H1 (cell line): ENCODE data around the gene CCDC80. TPM values are rescaled to one million over a fixed set of nuclear protein-coding genes. Genes with fewer than 3 reads are reported as not detected.

ENCODE experiments used
- ATF2 ChIP-seq: IDR thresholded peaks from 2 replicates; pipeline ENCODE4 v1.6.1; 2012; ENCODE audit warnings: low read length, inconsistent platforms
- CBX5 ChIP-seq: fragments of 300-800, 300-1000 bp; sonication (generic); IDR thresholded peaks from 2 replicates; pipeline ENCODE4 v1.7.1; 2016; ENCODE audit warnings: antibody characterized with exemption, low read length, low read depth
- CBX8 ChIP-seq: fragments of 300-800, 300-1000 bp; sonication (generic); IDR thresholded peaks from 2 replicates; pipeline ENCODE4 v1.7.1; 2016; ENCODE audit warnings: low read depth, low read length, borderline replicate concordance
- CHD2 ChIP-seq: IDR thresholded peaks from 2 replicates; pipeline ENCODE4 v1.6.1; 2012; ENCODE audit warnings: low read length, improper control_type of control experiment
- EP300 ChIP-seq, 2 experiments: IDR thresholded peaks; 1 replicate in 1 of 2; 2 replicates in 1 of 2; pipeline ENCODE4 v1.6.1; 2011 to 2012; ENCODE audit warnings: low read depth in 2 of 2, low read length in 2 of 2, mild to moderate bottlenecking in 2 of 2, borderline replicate concordance in 1 of 2, inconsistent platforms in 1 of 2, moderate library complexity in 1 of 2
- polyA plus RNA-seq, 7 experiments: library from polyadenylated mRNA; depleted of rRNA in 3 of 7; stranded (reverse) in 5 of 7; unstranded in 2 of 7; fragments of >200 nt in 5 of 7; fragments of 200-250 nt in 2 of 7; gene quantifications; 1 replicate in 5 of 7; 2 replicates in 1 of 7; 4 replicates in 1 of 7; pipeline versions ENCODE4 v1.2.1 to v1.2.3, GENCODE V29; 2011 to 2013; ENCODE audit warnings: missing spikeins in 2 of 7, mixed read lengths in 2 of 7
- total RNA-seq: library from RNA; stranded (reverse); fragmentation: NEBNext Ultra II Directional; extraction: Animal tissue kit (Norgen Biotek cat#: 25700); gene quantifications from 2 replicates; pipeline ENCODE4 v1.2.1, GENCODE V29; 2021
- TF ChIP-seq, protein P1 (sequence below): fragments of 300-600 bp; sonication (generic); IDR thresholded peaks from 2 replicates; pipeline ENCODE4 v1.7.1; 2012; ENCODE audit warnings: low read length, moderate library complexity, mild to moderate bottlenecking, inconsistent platforms; ENCODE audit not compliant: insufficient replicate concordance

Gene CCDC80
- total and polyA plus RNA-seq, 2 of the 8 experiments (the other 6 are each of a cell fraction or from before 2014, with no cell fraction given) = 1.1 to 12.9 TPM

DNA sequence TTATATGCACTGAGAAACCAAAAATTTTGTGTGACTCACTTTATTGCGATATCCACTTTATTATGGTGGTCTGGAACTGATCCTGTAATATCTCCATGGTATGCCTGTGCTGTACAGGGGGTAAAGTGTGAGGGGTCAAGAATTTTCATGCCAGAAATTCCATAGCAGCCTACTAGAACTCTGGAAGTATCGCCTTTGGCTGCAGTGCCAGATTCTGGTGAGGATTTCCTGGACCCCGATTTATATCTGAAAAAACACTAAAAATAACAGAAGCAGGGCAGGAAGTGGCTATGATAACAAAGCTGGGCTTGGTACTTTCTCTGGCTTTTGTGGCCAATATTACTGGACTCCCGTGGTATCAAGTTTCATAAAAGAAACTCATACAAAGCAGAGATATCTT is 36.4 kb downstream of the CCDC80 start (continued):
- TF ChIP-seq, protein P1, sequence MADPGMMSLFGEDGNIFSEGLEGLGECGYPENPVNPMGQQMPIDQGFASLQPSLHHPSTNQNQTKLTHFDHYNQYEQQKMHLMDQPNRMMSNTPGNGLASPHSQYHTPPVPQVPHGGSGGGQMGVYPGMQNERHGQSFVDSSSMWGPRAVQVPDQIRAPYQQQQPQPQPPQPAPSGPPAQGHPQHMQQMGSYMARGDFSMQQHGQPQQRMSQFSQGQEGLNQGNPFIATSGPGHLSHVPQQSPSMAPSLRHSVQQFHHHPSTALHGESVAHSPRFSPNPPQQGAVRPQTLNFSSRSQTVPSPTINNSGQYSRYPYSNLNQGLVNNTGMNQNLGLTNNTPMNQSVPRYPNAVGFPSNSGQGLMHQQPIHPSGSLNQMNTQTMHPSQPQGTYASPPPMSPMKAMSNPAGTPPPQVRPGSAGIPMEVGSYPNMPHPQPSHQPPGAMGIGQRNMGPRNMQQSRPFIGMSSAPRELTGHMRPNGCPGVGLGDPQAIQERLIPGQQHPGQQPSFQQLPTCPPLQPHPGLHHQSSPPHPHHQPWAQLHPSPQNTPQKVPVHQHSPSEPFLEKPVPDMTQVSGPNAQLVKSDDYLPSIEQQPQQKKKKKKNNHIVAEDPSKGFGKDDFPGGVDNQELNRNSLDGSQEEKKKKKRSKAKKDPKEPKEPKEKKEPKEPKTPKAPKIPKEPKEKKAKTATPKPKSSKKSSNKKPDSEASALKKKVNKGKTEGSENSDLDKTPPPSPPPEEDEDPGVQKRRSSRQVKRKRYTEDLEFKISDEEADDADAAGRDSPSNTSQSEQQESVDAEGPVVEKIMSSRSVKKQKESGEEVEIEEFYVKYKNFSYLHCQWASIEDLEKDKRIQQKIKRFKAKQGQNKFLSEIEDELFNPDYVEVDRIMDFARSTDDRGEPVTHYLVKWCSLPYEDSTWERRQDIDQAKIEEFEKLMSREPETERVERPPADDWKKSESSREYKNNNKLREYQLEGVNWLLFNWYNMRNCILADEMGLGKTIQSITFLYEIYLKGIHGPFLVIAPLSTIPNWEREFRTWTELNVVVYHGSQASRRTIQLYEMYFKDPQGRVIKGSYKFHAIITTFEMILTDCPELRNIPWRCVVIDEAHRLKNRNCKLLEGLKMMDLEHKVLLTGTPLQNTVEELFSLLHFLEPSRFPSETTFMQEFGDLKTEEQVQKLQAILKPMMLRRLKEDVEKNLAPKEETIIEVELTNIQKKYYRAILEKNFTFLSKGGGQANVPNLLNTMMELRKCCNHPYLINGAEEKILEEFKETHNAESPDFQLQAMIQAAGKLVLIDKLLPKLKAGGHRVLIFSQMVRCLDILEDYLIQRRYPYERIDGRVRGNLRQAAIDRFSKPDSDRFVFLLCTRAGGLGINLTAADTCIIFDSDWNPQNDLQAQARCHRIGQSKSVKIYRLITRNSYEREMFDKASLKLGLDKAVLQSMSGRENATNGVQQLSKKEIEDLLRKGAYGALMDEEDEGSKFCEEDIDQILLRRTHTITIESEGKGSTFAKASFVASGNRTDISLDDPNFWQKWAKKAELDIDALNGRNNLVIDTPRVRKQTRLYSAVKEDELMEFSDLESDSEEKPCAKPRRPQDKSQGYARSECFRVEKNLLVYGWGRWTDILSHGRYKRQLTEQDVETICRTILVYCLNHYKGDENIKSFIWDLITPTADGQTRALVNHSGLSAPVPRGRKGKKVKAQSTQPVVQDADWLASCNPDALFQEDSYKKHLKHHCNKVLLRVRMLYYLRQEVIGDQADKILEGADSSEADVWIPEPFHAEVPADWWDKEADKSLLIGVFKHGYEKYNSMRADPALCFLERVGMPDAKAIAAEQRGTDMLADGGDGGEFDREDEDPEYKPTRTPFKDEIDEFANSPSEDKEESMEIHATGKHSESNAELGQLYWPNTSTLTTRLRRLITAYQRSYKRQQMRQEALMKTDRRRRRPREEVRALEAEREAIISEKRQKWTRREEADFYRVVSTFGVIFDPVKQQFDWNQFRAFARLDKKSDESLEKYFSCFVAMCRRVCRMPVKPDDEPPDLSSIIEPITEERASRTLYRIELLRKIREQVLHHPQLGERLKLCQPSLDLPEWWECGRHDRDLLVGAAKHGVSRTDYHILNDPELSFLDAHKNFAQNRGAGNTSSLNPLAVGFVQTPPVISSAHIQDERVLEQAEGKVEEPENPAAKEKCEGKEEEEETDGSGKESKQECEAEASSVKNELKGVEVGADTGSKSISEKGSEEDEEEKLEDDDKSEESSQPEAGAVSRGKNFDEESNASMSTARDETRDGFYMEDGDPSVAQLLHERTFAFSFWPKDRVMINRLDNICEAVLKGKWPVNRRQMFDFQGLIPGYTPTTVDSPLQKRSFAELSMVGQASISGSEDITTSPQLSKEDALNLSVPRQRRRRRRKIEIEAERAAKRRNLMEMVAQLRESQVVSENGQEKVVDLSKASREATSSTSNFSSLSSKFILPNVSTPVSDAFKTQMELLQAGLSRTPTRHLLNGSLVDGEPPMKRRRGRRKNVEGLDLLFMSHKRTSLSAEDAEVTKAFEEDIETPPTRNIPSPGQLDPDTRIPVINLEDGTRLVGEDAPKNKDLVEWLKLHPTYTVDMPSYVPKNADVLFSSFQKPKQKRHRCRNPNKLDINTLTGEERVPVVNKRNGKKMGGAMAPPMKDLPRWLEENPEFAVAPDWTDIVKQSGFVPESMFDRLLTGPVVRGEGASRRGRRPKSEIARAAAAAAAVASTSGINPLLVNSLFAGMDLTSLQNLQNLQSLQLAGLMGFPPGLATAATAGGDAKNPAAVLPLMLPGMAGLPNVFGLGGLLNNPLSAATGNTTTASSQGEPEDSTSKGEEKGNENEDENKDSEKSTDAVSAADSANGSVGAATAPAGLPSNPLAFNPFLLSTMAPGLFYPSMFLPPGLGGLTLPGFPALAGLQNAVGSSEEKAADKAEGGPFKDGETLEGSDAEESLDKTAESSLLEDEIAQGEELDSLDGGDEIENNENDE = no peak
- TF ChIP-seq CBX8 (no peak), EP300 (IDR thresholded peaks at IDR 0.05; ENCODE audit: borderline replicate concordance in 1 of 2, low read depth in 2 of 2, low read length in 2 of 2) (no peak), CBX5 (no peak), CHD2 (no peak), ATF2 (no peak)
